ENCODE data around the gene SOX6. TPM values are rescaled to one million over a fixed set of nuclear protein-coding genes. Genes with fewer than 3 reads are reported as not detected.

SOX6 gene
- total and polyA plus RNA-seq, 4 donors = under 0.01 to 11.8 (median 4.8) TPM

GRCh38 chr11:16313846-16314245 is 42.5 kb downstream of the SOX6 start:
- ATAC-seq (ENCODE audit: low FRiP score) (no peak), DNase-seq (no peak)
- no peaks in the 10 kb centered on the region for H3K4me1 ChIP-seq (ENCODE audit: control insufficient read depth in 1 of 2, insufficient read depth in 2 of 2, low read length in 2 of 2)
- H3K4me3 ChIP-seq (ENCODE audit: low read length in 2 of 2) = no peak overlapping the region
- H3K27me3 ChIP-seq (ENCODE audit: control insufficient read depth in 1 of 2, insufficient read depth in 2 of 2, low read length in 1 of 2) = no peaks in the 10 kb centered on the region
- no peak overlapping the region for H3K27ac ChIP-seq (ENCODE audit: low read depth in 1 of 2, low read length in 2 of 2)
- H3K9me3 ChIP-seq (ENCODE audit: control insufficient read depth, low read length) = no peaks in the 10 kb centered on the region
- no peaks in the 10 kb centered on the region for H3K36me3 ChIP-seq (ENCODE audit: control insufficient read depth in 1 of 2, insufficient read depth in 2 of 2, low read length in 1 of 2)
- 56 to 83% methylated on average over 1 of the region's 1 CpG for WGBS, 2 donors
- intact Hi-C loops (cut with DNase I) = no loop called here

- ATAC-seq (ENCODE audit: low FRiP score) = no peak
- DNase-seq = no peak
- H3K9me3 ChIP-seq (ENCODE audit: control insufficient read depth, low read length) = no peaks in the 10 kb centered on the region
- intact Hi-C loops (cut with DNase I) = no loop called here
- H3K27ac ChIP-seq (ENCODE audit: low read depth in 1 of 2, low read length in 2 of 2) = no peak overlapping the region
- no peaks in the 10 kb centered on the region for H3K4me1 ChIP-seq (ENCODE audit: control insufficient read depth in 1 of 2, insufficient read depth in 2 of 2, low read length in 2 of 2)
- H3K27me3 ChIP-seq (ENCODE audit: control insufficient read depth in 1 of 2, insufficient read depth in 2 of 2, low read length in 1 of 2) = no peaks in the 10 kb centered on the region
- H3K36me3 ChIP-seq (ENCODE audit: control insufficient read depth in 1 of 2, insufficient read depth in 2 of 2, low read length in 1 of 2) = no peaks in the 10 kb centered on the region
- H3K4me3 ChIP-seq (ENCODE audit: low read length in 2 of 2) = no peak overlapping the region
- 86 to 92% methylated on average over 3 of the region's 3 CpGs for WGBS, 2 donors
Observed at GRCh38 chr11:16312233-16312765, 44.0 kb downstream of the SOX6 start.

- Histone ChIP-seq H3K4me3 (ENCODE audit: low read length in 2 of 2) (no peak overlapping the region), H3K27me3 (ENCODE audit: control insufficient read depth in 1 of 2, insufficient read depth in 2 of 2, low read length in 1 of 2) (no peaks in the 10 kb centered on the region), H3K36me3 (ENCODE audit: control insufficient read depth in 1 of 2, insufficient read depth in 2 of 2, low read length in 1 of 2) (no peaks in the 10 kb centered on the region), H3K9me3 (ENCODE audit: control insufficient read depth, low read length) (no peaks in the 10 kb centered on the region), H3K27ac (ENCODE audit: low read depth in 1 of 2, low read length in 2 of 2) (no peak overlapping the region), H3K4me1 (ENCODE audit: control insufficient read depth in 1 of 2, insufficient read depth in 2 of 2, low read length in 2 of 2) (no peaks in the 10 kb centered on the region)
- ATAC-seq (ENCODE audit: low FRiP score) (no peak), DNase-seq (no peak)
- intact Hi-C loops (cut with DNase I) = no loop called here
Observed at GRCh38 chr11:16311831-16312230, 44.5 kb downstream of the SOX6 start.

GRCh38 chr11:16310943-16311342 is 45.4 kb downstream of the SOX6 start:
- ATAC-seq (ENCODE audit: low FRiP score) (no peak), DNase-seq (no peak)
- no peak overlapping the region for H3K4me3 ChIP-seq (ENCODE audit: low read length in 2 of 2)
- no peaks in the 10 kb centered on the region for H3K9me3 ChIP-seq (ENCODE audit: control insufficient read depth, low read length)
- intact Hi-C loops (cut with DNase I) = no loop called here
- H3K27ac ChIP-seq (ENCODE audit: low read depth in 1 of 2, low read length in 2 of 2) = no peak overlapping the region
- no peaks in the 10 kb centered on the region for H3K27me3 ChIP-seq (ENCODE audit: control insufficient read depth in 1 of 2, insufficient read depth in 2 of 2, low read length in 1 of 2)
- H3K4me1 ChIP-seq (ENCODE audit: control insufficient read depth in 1 of 2, insufficient read depth in 2 of 2, low read length in 2 of 2) = no peaks in the 10 kb centered on the region
- no peaks in the 10 kb centered on the region for H3K36me3 ChIP-seq (ENCODE audit: control insufficient read depth in 1 of 2, insufficient read depth in 2 of 2, low read length in 1 of 2)

GRCh38 chr11:16309226-16309625 is 47.1 kb downstream of the SOX6 start:
- DNase-seq (no peak), ATAC-seq (ENCODE audit: low FRiP score) (no peak)
- H3K27me3 ChIP-seq (ENCODE audit: control insufficient read depth in 1 of 2, insufficient read depth in 2 of 2, low read length in 1 of 2) = no peaks in the 10 kb centered on the region
- H3K4me1 ChIP-seq (ENCODE audit: control insufficient read depth in 1 of 2, insufficient read depth in 2 of 2, low read length in 2 of 2) = no peaks in the 10 kb centered on the region
- no peaks in the 10 kb centered on the region for H3K36me3 ChIP-seq (ENCODE audit: control insufficient read depth in 1 of 2, insufficient read depth in 2 of 2, low read length in 1 of 2)
- intact Hi-C loops (cut with DNase I) = no loop called here
- WGBS, 2 donors = 82 to 86% methylated on average over 2 of the region's 2 CpGs
- H3K9me3 ChIP-seq (ENCODE audit: control insufficient read depth, low read length) = no peaks in the 10 kb centered on the region
- H3K4me3 ChIP-seq (ENCODE audit: low read length in 2 of 2) = no peak overlapping the region
- no peak overlapping the region for H3K27ac ChIP-seq (ENCODE audit: low read depth in 1 of 2, low read length in 2 of 2)

- 87 to 94% methylated on average over 2 of the region's 2 CpGs for WGBS, 2 donors
- no peak for ATAC-seq (ENCODE audit: low FRiP score)
- Histone ChIP-seq H3K4me1 (ENCODE audit: control insufficient read depth in 1 of 2, insufficient read depth in 2 of 2, low read length in 2 of 2) (no peaks in the 10 kb centered on the region), H3K9me3 (ENCODE audit: control insufficient read depth, low read length) (no peaks in the 10 kb centered on the region), H3K36me3 (ENCODE audit: control insufficient read depth in 1 of 2, insufficient read depth in 2 of 2, low read length in 1 of 2) (no peaks in the 10 kb centered on the region), H3K27ac (ENCODE audit: low read depth in 1 of 2, low read length in 2 of 2) (no peak overlapping the region), H3K27me3 (ENCODE audit: control insufficient read depth in 1 of 2, insufficient read depth in 2 of 2, low read length in 1 of 2) (no peaks in the 10 kb centered on the region), H3K4me3 (ENCODE audit: low read length in 2 of 2) (no peak overlapping the region)
- DNase-seq = no peak
- intact Hi-C loops (cut with DNase I) = no loop called here
Observed at GRCh38 chr11:16301462-16301861, 54.9 kb downstream of the SOX6 start.

GRCh38 chr11:16299884-16300782 is 56.2 kb downstream of the SOX6 start:
- no peak for ATAC-seq (ENCODE audit: low FRiP score)
- intact Hi-C loops (cut with DNase I) = no loop called here
- no peak overlapping the region for H3K4me3 ChIP-seq (ENCODE audit: low read length in 2 of 2)
- no peak for DNase-seq
- no peak overlapping the region for H3K27ac ChIP-seq (ENCODE audit: low read depth in 1 of 2, low read length in 2 of 2)
- H3K27me3 ChIP-seq (ENCODE audit: control insufficient read depth in 1 of 2, insufficient read depth in 2 of 2, low read length in 1 of 2) = no peaks in the 10 kb centered on the region
- WGBS, 2 donors = 84 to 86% methylated on average over 8 of the region's 8 CpGs
- H3K4me1 ChIP-seq (ENCODE audit: control insufficient read depth in 1 of 2, insufficient read depth in 2 of 2, low read length in 2 of 2) = no peaks in the 10 kb centered on the region
- no peaks in the 10 kb centered on the region for H3K9me3 ChIP-seq (ENCODE audit: control insufficient read depth, low read length)
- no peaks in the 10 kb centered on the region for H3K36me3 ChIP-seq (ENCODE audit: control insufficient read depth in 1 of 2, insufficient read depth in 2 of 2, low read length in 1 of 2)

- no peaks in the 10 kb centered on the region for H3K4me1 ChIP-seq (ENCODE audit: control insufficient read depth in 1 of 2, insufficient read depth in 2 of 2, low read length in 2 of 2)
- DNase-seq (no peak), ATAC-seq (ENCODE audit: low FRiP score) (no peak)
- no peaks in the 10 kb centered on the region for H3K27me3 ChIP-seq (ENCODE audit: control insufficient read depth in 1 of 2, insufficient read depth in 2 of 2, low read length in 1 of 2)
- H3K36me3 ChIP-seq (ENCODE audit: control insufficient read depth in 1 of 2, insufficient read depth in 2 of 2, low read length in 1 of 2) = no peaks in the 10 kb centered on the region
- H3K27ac ChIP-seq (ENCODE audit: low read depth in 1 of 2, low read length in 2 of 2) = no peak overlapping the region
- no peaks in the 10 kb centered on the region for H3K9me3 ChIP-seq (ENCODE audit: control insufficient read depth, low read length)
- WGBS, 2 donors = 86 to 88% methylated on average over 4 of the region's 4 CpGs
- intact Hi-C loops (cut with DNase I) = no loop called here
- H3K4me3 ChIP-seq (ENCODE audit: low read length in 2 of 2) = no peak overlapping the region
Observed at GRCh38 chr11:16299390-16299789, 57.0 kb downstream of the SOX6 start.

GRCh38 chr11:16297332-16297731 is 59.0 kb downstream of the SOX6 start:
- H3K27me3 ChIP-seq (ENCODE audit: control insufficient read depth in 1 of 2, insufficient read depth in 2 of 2, low read length in 1 of 2) = no peaks in the 10 kb centered on the region
- H3K36me3 ChIP-seq (ENCODE audit: control insufficient read depth in 1 of 2, insufficient read depth in 2 of 2, low read length in 1 of 2) = no peaks in the 10 kb centered on the region
- intact Hi-C loops (cut with DNase I) = no loop called here
- H3K27ac ChIP-seq (ENCODE audit: low read depth in 1 of 2, low read length in 2 of 2) = no peak overlapping the region
- H3K4me3 ChIP-seq (ENCODE audit: low read length in 2 of 2) = no peak overlapping the region
- ATAC-seq (ENCODE audit: low FRiP score) (no peak), DNase-seq (no peak)
- H3K4me1 ChIP-seq (ENCODE audit: control insufficient read depth in 1 of 2, insufficient read depth in 2 of 2, low read length in 2 of 2) = no peaks in the 10 kb centered on the region
- no peaks in the 10 kb centered on the region for H3K9me3 ChIP-seq (ENCODE audit: control insufficient read depth, low read length)
- WGBS, 2 donors = 53 to 77% methylated on average over 3 of the region's 3 CpGs
